ENCODE results near the gene MRPL9.
A peak's percentile ranks its signal among the peaks of the same experiment; 100 is the strongest.

MRPL9 gene

DNA sequence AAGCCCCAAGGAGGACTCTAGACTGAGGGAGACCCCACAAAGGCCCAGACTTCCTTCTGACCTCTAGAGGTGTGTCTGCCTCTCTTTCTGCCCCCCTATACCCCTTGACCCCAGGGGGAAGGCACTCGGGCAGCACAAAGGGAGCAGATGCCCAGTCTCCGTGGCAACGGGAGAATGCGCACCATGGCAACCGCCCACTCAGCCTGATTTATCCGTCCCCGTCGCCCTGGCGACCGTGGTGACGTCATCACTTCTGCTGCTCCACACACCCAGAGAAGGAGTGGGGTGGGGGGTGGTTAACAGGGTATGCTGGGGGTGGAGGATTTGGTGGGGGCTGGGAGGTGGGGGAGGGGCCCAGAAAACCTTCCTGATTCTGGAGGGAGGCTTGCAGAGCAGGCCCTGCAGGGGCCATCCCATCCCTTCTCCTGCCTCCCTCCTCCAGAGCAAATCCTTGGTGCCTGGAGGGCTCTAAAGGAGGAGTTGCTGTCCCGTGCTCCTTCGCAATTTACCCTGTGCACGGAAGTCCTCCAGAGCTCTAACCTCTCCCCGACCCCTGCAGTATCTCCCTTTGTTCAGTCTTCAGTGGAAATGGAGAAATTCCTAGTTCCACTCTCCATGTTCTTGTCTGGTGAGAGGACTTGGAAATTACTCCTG lies 53.0 kb downstream of the MRPL9 start:
- peak; percentile 42 for DNase-seq

Data from activated naive CD4-positive, alpha-beta T cell treated with Interleukin-2 at 50 U/mL for 16 hours (primary cell).